Right lobe of liver (tissue), 4 donors: ENCODE data around the gene ITGA7.

Source experiments
- CTCF ChIP-seq, 4 donors: fragments of 200-600 bp in 3 of 4; fragments of 450-650 bp in 1 of 4; IDR thresholded peaks; one replicate each; pipeline versions ENCODE4 v1.5.1 to v1.8.0; 2016 to 2022; ENCODE audit warnings: antibody characterized with exemption in 4 of 4, mild to moderate bottlenecking in 2 of 4
- POLR2A ChIP-seq: fragments of 450-650 bp; IDR thresholded peaks from one replicate; pipeline ENCODE4 v1.6.1; 2017; ENCODE audit warnings: antibody characterized with exemption, mild to moderate bottlenecking
- donor health status: DM: no; HTN: no; CAD: no.
- donor health status: DM: no; HTN: no; CAD: no.
- donor health status: DM: no; HTN: yes; CAD: no.

GRCh38 chr12:55703288-55703687 lies 4.4 kb downstream of the ITGA7 start:
- TF ChIP-seq CTCF (IDR thresholded peaks at IDR 0.05) (no peak), POLR2A (no peak)
